ENCODE measurements around the gene LMNA.
A peak's percentile ranks its signal among the peaks of the same experiment; 100 is the strongest.
"Not testable (repeated sequence)": the region's sequence is repeated elsewhere in the genome, so short reads cannot be mapped to it uniquely, and the experiment has no call there.

The LMNA gene

GRCh38 chr1:156167536-156167935, 53.0 kb downstream of the LMNA start:
- H3K27me3 Mint-ChIP-seq = no peaks in the 10 kb centered on the region
- DNase-seq (no peak), ATAC-seq (no peak)
- no peak overlapping the region for H3K27ac Mint-ChIP-seq
- no peak overlapping the region for H3K4me3 Mint-ChIP-seq
- H3K4me1 Mint-ChIP-seq = peaks cover 12% of the 10 kb centered on the region
- peaks cover 6 to 8% of the 10 kb centered on the region in 2 donors for H3K9me3 Mint-ChIP-seq

- peaks cover 25% of the 10 kb centered on the region for H3K4me1 Mint-ChIP-seq
- H3K27ac Mint-ChIP-seq = peak overlapping the region; percentile 13 to 38
- no peaks in the 10 kb centered on the region for H3K27me3 Mint-ChIP-seq
- ATAC-seq = no peak
- DNase-seq = no peak
- peak overlapping the region in 1 of 2 donors; percentile 43 for H3K4me3 Mint-ChIP-seq
- H3K9me3 Mint-ChIP-seq = no peaks in the 10 kb centered on the region
These were observed 58.4 kb downstream of the LMNA start for GRCh38 chr1:156172696-156173470.

- DNase-seq (no peak), ATAC-seq (peak; percentile 26)
- peaks cover 33% of the 10 kb centered on the region for H3K4me1 Mint-ChIP-seq
- H3K9me3 Mint-ChIP-seq = no peaks in the 10 kb centered on the region
- H3K27me3 Mint-ChIP-seq = no peaks in the 10 kb centered on the region
- no peak overlapping the region for H3K4me3 Mint-ChIP-seq
- H3K27ac Mint-ChIP-seq = peak overlapping the region in 1 of 2 donors; percentile 59
These were observed 62.2 kb downstream of the LMNA start for GRCh38 chr1:156176610-156177210.

- ATAC-seq (peak; percentile 57), DNase-seq (no peak)
- Mint-ChIP-seq H3K9me3 (no peaks in the 10 kb centered on the region), H3K4me1 (peaks cover 27% of the 10 kb centered on the region), H3K27ac (peak overlapping the region in 1 of 2 donors; percentile 47), H3K27me3 (no peaks in the 10 kb centered on the region), H3K4me3 (peak overlapping the region; percentile 9 to 23)
These were observed 63.6 kb downstream of the LMNA start for GRCh38 chr1:156177919-156178654.

- no peak for ATAC-seq
- H3K9me3 Mint-ChIP-seq = no peaks in the 10 kb centered on the region
- H3K27me3 Mint-ChIP-seq = no peaks in the 10 kb centered on the region
- no peak overlapping the region for H3K4me3 Mint-ChIP-seq
- no peak overlapping the region for H3K27ac Mint-ChIP-seq
- H3K4me1 Mint-ChIP-seq = peaks cover 18% of the 10 kb centered on the region
- DNase-seq = no peak
These were observed 66.0 kb downstream of the LMNA start for GRCh38 chr1:156180471-156180870.

GRCh38 chr1:156181391-156181924, 66.9 kb downstream of the LMNA start:
- ATAC-seq, H3K9me3 Mint-ChIP-seq, H3K27me3 Mint-ChIP-seq, H3K4me3 Mint-ChIP-seq, DNase-seq, H3K27ac Mint-ChIP-seq: not testable (repeated sequence)
- peaks cover 23% of the 10 kb centered on the region for H3K4me1 Mint-ChIP-seq

GRCh38 chr1:156182010-156182779, 67.7 kb downstream of the LMNA start:
- DNase-seq, H3K27me3 Mint-ChIP-seq, H3K9me3 Mint-ChIP-seq, H3K4me3 Mint-ChIP-seq, H3K27ac Mint-ChIP-seq, ATAC-seq: not testable (repeated sequence)
- H3K4me1 Mint-ChIP-seq = peaks cover 18% of the 10 kb centered on the region

GRCh38 chr1:156186347-156187177, 72.1 kb downstream of the LMNA start:
- not testable (repeated sequence) for H3K4me1 Mint-ChIP-seq, DNase-seq, ATAC-seq, H3K4me3 Mint-ChIP-seq, H3K27me3 Mint-ChIP-seq
- Mint-ChIP-seq H3K9me3 (peaks cover 0 to 12% of the 10 kb centered on the region in 2 donors), H3K27ac (peak overlapping the region in 1 of 2 donors; percentile 12)

Measured in stimulated activated naive CD8-positive, alpha-beta T cell treated with anti-CD3 and anti-CD28 coated beads, Interleukin-15, amount 100 ng/mL, for 72 hours (primary cell).